VCaP (cell line): Measurements from ENCODE around the gene FAM107A.

Experiments used
- H3K27ac ChIP-seq: fragments of 450-650 bp; 2 replicates; pipeline ENCODE4 v1.5.1; 2017
- TF ChIP-seq, protein P1 (sequence below): fragments of 450-650 bp; conservative IDR thresholded peaks from 2 replicates; pipeline ENCODE4 v1.5.1; 2017; ENCODE audit warnings: mild to moderate bottlenecking, moderate library complexity

The FAM107A gene

DNA sequence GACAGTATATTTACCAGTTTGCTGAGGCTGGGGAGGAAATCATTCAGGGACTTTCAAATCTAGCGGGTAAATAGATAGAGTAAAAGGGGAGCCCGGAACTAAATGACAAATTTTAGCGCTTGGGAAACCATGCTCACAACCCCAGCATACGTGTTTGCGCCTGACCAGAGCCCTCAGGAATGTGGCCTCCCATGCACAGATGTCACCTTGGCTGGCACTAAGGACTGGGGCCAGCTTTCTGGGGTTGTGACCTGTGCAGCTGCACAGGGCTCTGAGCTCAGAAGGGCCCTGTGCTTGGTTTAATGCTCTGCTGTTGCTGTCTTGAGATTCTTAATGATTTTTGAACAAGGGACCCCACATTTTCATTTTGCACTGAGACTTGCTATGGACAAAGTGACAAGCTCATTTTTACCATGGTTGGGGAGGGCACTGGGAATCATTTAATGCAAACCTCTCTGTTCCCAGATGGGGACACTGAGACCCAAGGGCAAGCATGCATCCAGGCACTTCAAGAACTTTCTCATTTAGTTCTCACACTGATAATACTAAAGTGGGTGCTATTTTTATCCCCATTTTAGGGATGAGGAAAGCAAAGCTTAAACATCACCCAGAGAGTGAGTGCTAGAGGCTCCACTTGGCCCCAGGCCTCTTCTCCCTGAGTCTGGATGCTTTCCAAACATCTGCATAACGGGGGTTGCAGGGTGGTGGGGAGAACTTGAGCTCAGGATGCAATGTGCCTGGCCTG is 44.1 kb upstream of the FAM107A start:
- no peak overlapping the region for H3K27ac ChIP-seq
- TF ChIP-seq, protein P1, sequence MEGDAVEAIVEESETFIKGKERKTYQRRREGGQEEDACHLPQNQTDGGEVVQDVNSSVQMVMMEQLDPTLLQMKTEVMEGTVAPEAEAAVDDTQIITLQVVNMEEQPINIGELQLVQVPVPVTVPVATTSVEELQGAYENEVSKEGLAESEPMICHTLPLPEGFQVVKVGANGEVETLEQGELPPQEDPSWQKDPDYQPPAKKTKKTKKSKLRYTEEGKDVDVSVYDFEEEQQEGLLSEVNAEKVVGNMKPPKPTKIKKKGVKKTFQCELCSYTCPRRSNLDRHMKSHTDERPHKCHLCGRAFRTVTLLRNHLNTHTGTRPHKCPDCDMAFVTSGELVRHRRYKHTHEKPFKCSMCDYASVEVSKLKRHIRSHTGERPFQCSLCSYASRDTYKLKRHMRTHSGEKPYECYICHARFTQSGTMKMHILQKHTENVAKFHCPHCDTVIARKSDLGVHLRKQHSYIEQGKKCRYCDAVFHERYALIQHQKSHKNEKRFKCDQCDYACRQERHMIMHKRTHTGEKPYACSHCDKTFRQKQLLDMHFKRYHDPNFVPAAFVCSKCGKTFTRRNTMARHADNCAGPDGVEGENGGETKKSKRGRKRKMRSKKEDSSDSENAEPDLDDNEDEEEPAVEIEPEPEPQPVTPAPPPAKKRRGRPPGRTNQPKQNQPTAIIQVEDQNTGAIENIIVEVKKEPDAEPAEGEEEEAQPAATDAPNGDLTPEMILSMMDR, result no peak

DNA sequence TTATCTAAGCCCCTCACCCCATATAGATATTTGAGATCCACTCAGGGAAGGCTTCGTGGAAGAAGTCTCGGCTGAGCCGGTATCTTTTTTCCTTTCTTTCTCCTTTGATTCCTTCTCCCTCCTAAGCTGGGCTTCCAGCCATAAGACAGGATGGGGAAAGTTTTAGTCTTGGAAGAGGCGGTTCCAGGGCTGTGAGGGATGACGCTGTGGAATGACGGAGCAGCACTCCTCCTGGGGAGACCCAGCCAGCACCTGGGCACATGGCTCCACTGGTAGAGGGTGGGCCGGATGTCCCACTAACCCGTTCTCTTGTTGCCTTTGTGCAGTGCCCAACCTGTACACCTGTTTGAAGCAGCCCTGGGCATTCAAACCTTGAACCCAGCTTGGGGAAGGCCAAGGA is 43.2 kb upstream of the FAM107A start:
- TF ChIP-seq, protein P1, result no peak

DNA sequence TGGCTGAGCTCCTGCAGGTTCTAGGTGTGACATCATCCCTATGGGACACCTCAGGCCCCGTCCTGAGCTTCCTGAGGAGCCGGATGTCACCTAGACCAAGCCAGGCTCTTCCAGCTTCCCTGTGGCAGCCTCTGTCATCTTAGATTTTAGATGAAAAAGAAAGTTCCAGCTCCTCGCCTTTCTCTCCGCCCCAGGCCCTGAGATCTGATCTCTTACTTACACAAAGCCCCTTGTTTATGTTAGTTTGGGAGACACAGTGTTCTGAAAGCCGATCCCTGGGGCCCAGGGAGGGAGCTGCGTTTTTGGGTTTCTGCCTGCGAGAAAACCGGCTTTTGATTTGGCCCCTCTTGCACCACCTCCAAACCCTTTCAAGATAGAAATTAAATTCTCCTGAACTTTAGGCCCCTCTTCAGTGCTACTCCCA is 40.2 kb upstream of the FAM107A start:
- TF ChIP-seq, protein P1, result no peak
- H3K27ac ChIP-seq, result no peak overlapping the region

More for the DNA sequence above, 43.2 kb upstream of the FAM107A start:
- H3K27ac ChIP-seq, result no peak overlapping the region

DNA sequence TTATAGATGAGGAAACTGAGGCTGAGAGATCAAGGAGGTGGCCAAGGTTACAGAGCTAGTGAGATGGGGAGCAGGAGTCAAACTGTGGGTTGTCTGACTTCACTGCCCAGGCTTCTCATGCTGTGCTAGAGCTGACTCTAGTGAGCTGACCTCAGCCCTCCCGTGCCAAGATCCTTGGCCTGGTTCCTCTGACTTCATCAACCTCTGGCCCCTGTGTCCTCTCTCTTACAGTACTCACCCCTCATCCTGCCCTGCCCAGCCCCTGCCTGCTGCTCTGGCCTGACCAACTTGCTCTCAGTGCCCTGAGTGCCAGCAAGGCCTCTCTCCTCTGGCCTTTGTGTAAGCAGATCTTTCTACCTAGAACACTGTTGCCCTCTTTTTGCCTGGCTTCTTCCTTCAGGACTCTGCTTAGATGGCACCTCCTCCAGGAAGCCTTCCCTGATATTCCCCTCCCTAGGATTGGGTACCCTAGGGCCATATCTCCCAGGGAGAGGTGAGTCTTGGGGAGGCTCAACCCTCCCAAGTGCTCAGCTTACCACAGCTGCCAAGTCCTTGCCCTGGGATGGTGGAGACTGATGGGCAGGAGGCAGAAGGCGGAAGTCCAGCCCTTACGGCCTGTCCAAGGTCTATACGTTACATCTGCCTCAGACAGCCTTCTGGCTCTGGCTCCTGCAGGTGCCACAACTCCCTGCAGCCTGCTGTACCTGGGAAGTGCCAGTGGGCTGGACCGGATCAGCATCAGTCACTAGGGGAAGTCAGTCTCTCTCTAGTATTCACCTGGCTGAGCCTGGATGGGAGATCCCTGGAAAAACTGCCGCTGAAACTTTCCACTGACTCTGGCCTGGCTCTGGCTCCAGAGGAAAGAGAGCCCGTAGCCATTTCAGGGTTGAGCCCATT is 36.3 kb upstream of the FAM107A start:
- TF ChIP-seq, protein P1, result no peak
- peak overlapping the region; percentile 27; the same call in 1 of the 2 replicates for H3K27ac ChIP-seq

DNA sequence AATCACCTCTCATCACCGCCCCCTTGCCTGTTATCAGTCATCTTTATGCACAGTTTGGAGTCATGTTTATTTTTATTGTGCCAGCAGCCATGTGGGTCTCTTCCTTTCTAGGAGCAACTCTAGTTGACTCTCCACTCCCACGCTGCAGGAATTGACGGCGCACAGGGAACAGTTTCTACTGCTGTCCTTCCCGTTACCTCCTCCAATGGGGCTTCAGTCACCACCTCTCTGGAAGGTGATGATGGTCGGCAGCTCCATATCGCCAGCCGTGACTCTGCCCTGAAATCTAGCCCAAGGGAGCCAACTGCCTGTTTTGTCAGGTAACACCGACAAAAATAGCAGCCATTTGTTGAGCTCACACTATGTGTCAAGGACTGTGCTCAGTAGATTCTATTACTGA is 35.6 kb upstream of the FAM107A start:
- TF ChIP-seq, protein P1, result no peak
- H3K27ac ChIP-seq, result peak overlapping the region; percentile 27; the same call in 1 of the 2 replicates

DNA sequence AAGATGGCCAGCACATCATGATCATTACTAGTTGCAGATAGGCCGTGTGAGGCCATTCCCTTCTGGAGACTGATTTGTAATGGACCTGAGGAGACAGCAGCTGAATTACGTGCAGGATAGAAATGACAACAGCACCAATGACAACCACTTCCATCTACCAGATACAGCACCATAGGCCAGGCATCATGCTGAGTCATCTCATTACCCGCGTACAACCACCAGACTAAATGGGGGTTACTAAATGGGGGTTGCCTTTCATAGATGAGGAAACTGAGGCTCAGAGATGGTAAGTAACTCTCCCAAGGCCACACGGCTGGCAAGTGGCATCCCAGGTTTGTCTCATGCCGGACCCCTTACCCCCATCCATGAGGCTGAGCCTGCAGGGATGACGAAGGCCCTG is 32.8 kb upstream of the FAM107A start:
- TF ChIP-seq, protein P1, result no peak
- H3K27ac ChIP-seq, result peak overlapping the region; percentile 59; the same call in 1 of the 2 replicates

DNA sequence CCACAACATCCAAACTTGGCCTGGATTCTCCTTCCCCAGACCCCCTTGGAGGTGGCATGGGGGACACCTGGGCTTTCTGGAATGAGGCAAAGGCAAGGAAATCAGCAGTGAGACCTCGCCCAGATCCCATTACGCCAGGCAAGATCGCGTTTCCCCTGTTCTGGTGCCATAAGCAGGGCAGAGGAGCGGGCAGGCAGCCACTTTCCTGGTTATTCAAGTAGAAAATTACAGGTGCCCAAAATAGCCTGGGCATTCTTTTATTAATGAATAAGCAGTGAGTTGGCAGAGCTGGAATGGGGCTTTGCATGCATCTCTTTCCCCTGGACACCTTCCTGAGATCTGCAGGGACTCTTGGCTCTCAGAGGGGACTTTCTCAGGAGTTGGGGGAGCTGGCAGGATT is 31.5 kb upstream of the FAM107A start:
- TF ChIP-seq, protein P1, result no peak
- H3K27ac ChIP-seq, result peak overlapping the region; percentile 59
